GM12873 (cell line): ENCODE measurements around the gene GTPBP1.

Experiments
- CTCF ChIP-seq: IDR thresholded peaks from 2 replicates; pipeline ENCODE4 v1.5.1; 2012; ENCODE audit warnings: low read depth, mild to moderate bottlenecking, moderate library complexity, low read length, control low read depth; ENCODE audit not compliant: insufficient read depth; ENCODE audit errors: missing control alignments

Gene GTPBP1

GRCh38 chr22:38712486-38713207 is 6.9 kb downstream of the GTPBP1 start:
- no peak for TF ChIP-seq CTCF

- TF ChIP-seq CTCF = no peak
Observed at GRCh38 chr22:38713921-38714320, 8.2 kb downstream of the GTPBP1 start.

GRCh38 chr22:38715176-38715764 is 9.5 kb downstream of the GTPBP1 start:
- no peak for TF ChIP-seq CTCF

GRCh38 chr22:38715852-38716251 is 10.1 kb downstream of the GTPBP1 start:
- TF ChIP-seq CTCF = no peak

GRCh38 chr22:38716271-38716670 is 10.5 kb downstream of the GTPBP1 start:
- no peak for TF ChIP-seq CTCF

GRCh38 chr22:38716826-38717225 is 11.1 kb downstream of the GTPBP1 start:
- no peak for TF ChIP-seq CTCF

GRCh38 chr22:38717244-38717643 is 11.5 kb downstream of the GTPBP1 start:
- TF ChIP-seq CTCF = no peak
